Measurements from ENCODE around the gene EEIG1.

Gene EEIG1

DNA sequence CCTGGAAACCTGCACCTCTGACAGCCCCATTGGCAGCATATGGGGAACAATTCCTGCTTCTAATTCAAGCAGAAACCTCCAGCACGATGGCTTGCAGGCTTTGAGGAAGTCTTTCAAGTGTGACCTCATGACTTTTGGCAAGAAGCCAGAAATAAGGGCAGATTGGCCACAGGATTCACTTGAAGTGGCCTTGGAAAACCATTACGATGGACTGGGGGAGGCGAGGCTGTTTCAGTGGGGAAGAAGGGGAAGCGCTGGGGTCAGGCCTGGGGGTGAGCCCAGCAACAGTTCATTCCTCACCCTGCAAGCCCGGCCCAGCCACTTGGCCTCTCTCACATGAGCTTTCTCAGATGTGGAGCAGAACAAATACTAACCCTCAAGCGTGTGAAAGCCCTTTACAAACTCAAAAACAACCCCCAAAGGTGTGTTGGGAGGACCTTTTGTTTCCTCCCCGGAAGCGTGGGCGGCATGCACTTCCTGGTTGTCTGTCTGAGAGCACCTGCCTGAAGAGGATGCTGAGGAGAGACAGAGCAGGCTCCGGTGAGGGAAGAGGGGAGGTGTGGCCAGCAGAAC, 26.9 kb upstream of the EEIG1 start:
- H3K4me3 ChIP-seq (ENCODE audit: low read depth, low read length) = no peak overlapping the region; the same call in none of the 2 replicates
- TF ChIP-seq, protein P1, sequence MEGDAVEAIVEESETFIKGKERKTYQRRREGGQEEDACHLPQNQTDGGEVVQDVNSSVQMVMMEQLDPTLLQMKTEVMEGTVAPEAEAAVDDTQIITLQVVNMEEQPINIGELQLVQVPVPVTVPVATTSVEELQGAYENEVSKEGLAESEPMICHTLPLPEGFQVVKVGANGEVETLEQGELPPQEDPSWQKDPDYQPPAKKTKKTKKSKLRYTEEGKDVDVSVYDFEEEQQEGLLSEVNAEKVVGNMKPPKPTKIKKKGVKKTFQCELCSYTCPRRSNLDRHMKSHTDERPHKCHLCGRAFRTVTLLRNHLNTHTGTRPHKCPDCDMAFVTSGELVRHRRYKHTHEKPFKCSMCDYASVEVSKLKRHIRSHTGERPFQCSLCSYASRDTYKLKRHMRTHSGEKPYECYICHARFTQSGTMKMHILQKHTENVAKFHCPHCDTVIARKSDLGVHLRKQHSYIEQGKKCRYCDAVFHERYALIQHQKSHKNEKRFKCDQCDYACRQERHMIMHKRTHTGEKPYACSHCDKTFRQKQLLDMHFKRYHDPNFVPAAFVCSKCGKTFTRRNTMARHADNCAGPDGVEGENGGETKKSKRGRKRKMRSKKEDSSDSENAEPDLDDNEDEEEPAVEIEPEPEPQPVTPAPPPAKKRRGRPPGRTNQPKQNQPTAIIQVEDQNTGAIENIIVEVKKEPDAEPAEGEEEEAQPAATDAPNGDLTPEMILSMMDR (IDR thresholded peaks at IDR 0.05; ENCODE audit: low read depth, low read length, missing control alignments) = no peak

DNA sequence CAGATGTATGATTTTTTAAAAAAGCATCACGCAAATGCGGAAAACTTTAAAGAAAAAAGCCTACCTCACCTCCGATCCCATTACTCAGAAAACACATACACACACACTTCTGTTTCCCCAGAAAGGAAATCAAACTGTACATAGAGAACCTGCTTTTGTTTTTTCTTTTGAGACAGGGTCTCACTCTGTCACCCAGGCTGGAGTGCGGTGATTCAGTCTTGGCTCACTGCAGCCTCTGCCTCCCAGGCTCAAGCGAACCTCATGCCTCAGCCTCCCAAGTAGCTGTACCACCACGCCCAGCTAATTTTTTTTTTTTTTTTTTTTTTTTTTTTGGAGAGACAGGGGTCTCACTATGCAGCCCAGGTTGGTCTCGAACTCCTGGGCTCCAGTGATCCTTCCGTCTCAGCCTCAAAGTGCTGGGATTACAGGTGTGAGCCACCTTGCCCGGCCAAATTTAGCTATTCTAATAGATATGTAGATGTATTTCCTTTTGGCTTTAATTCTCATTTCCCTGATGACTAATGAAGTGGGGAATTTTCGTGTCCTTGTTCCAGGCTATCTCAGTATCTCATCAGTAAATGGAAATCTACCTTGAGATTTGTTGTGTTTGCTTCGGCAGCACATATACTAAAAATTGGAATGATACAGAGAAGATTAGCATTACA, 25.7 kb upstream of the EEIG1 start:
- H3K4me3 ChIP-seq (ENCODE audit: low read depth, low read length) = no peak overlapping the region
- TF ChIP-seq, protein P1 (IDR thresholded peaks at IDR 0.05; ENCODE audit: low read depth, low read length, missing control alignments) = no peak
- no peak for DNase-seq (ENCODE audit: low read depth)

More for the DNA sequence above, 26.9 kb upstream of the EEIG1 start:
- DNase-seq (ENCODE audit: low read depth) = peak; percentile 84

DNA sequence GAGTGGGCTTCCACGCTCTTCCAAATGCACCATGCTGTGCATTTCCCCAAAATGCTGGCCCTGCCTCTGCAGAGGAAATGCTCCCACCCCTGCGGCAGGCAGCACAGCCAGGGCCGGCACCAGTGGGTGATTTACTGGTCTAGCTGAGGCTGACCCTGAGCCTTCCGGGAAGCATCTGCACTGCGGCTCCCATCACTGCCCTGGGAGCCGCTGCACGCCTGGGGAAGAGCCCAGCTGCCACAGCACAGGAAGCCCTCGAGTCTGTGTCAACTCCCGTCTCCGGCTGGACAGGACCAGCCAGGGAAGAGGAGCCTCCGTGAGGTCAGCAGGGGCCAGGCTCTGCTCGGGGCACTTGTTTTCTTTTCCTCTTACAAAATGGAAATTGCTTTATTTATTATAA, 25.1 kb upstream of the EEIG1 start:
- TF ChIP-seq, protein P1 (IDR thresholded peaks at IDR 0.05; ENCODE audit: low read depth, low read length, missing control alignments) = no peak
- DNase-seq (ENCODE audit: low read depth) = no peak
- H3K4me3 ChIP-seq (ENCODE audit: low read depth, low read length) = no peak overlapping the region

DNA sequence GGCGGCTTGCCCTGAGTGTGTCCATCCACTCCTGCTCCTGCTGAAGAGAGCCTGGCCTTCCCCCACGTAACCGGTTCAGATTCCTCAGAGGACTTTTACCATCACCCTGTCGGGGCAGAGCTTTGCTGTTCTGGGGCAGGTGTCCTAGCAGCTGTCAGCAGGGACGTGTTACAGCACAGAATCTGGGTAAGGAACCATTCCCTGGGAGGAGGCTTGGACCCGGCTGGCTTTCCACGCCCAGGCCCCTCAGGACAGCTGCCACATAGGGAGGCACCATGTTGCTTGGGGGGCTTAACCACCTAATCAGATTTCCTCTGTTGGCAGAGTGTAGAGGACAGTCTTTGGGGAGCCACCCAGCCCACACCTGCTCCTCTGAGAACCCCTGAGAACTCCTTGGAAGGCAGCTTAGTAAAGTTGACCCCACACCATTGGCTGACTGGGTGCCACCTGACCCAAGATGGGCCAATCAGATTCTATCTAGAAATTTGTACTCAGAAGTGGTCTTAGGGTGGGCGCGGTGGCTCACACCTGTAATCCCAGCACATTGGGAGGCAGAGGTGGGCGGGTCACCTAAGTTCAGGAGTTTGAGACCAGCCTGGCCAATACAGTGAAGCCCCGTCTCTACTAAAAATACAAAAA, 23.3 kb upstream of the EEIG1 start:
- no peak for DNase-seq (ENCODE audit: low read depth)
- TF ChIP-seq, protein P1 (IDR thresholded peaks at IDR 0.05; ENCODE audit: low read depth, low read length, missing control alignments) = no peak
- no peak overlapping the region for H3K4me3 ChIP-seq (ENCODE audit: low read depth, low read length)

DNA sequence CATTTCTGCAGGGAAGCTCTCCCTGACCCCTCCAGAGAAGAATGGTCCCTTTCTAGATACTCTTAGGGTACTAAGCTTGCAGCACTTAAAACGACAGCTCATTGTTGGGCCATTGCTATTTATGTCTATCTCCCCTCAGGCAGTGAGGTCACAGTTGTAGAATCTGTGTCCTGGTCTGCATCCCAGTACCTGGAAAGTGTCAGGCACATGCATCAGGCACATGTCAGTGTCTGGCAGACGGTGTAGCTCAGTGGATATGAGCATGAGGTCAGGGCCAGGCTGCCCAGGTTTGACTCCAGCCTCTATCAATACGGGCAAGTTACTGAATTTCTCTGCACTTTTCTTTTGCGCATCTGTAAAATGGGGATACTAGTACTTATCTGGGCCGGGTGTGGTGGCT, 22.2 kb upstream of the EEIG1 start:
- no peak overlapping the region for H3K4me3 ChIP-seq (ENCODE audit: low read depth, low read length)
- TF ChIP-seq, protein P1 (IDR thresholded peaks at IDR 0.05; ENCODE audit: low read depth, low read length, missing control alignments) = no peak
- no peak for DNase-seq (ENCODE audit: low read depth)

DNA sequence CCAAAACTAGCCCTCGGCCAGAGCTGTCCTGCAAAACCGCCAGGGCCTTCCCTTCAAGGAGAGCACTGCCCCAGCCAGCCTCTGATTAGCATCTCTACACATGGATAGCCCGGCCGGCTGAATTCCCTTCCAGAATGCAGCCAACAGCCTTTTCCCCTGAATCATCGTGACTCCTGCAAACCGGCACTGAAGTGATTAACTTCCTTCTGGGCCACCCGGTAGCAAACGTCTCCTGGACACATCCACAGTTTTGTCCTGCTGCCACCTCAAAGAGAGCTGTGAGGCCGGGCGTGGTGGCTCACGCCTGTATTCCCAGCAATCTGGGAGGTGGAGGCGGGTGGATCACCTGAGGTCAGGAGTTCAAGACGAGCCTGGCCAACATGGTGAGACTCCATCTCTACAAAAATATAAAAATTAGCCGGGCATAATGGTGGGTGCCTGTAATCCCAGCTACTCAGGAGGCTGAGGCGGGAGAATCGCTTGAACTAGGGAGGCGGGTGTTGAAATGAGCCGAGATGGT, 21.1 kb upstream of the EEIG1 start:
- no peak for DNase-seq (ENCODE audit: low read depth)
- H3K4me3 ChIP-seq (ENCODE audit: low read depth, low read length) = no peak overlapping the region
- TF ChIP-seq, protein P1 (IDR thresholded peaks at IDR 0.05; ENCODE audit: low read depth, low read length, missing control alignments) = no peak

Data from GM12864 (cell line).